Activated T-cell treated with anti-CD3 and anti-CD28 coated beads, Interleukin-2, amount 50 U/mL, for 24 hours (primary cell): Measurements from ENCODE around the gene RIF1.

Experiments used
- DNase-seq: peaks from one replicate; pipeline ENCODE4 v3.0.0-alpha.2; 2020
- H3K27ac Mint-ChIP-seq: 2 replicates; pipeline ENCODE4 v1.8.0; 2020; ENCODE audit warnings: mild to moderate bottlenecking, mixed read lengths
- H3K27me3 Mint-ChIP-seq: 2 replicates; pipeline ENCODE4 v1.8.0; 2020; ENCODE audit warnings: mixed read lengths
- H3K36me3 Mint-ChIP-seq: 2 replicates; pipeline ENCODE4 v1.8.0; 2020; ENCODE audit warnings: low read depth, mixed read lengths
- H3K4me1 Mint-ChIP-seq: 2 replicates; pipeline ENCODE4 v1.8.0; 2020; ENCODE audit warnings: low read depth, mixed read lengths
- H3K4me3 Mint-ChIP-seq: 2 replicates; pipeline ENCODE4 v1.8.0; 2020; ENCODE audit warnings: mild to moderate bottlenecking, moderate library complexity, mixed read lengths
- H3K9me3 Mint-ChIP-seq: 2 replicates; pipeline ENCODE4 v1.8.0; 2020; ENCODE audit warnings: mixed read lengths

Gene RIF1

GRCh38 chr2:151472966-151473365 lies 63.3 kb downstream of the RIF1 start:
- H3K4me3 Mint-ChIP-seq = no peak overlapping the region
- H3K27ac Mint-ChIP-seq = no peak overlapping the region
- H3K27me3 Mint-ChIP-seq = no peaks in the 10 kb centered on the region
- peaks cover 96% of the 10 kb centered on the region for H3K36me3 Mint-ChIP-seq
- H3K4me1 Mint-ChIP-seq = peaks cover 12% of the 10 kb centered on the region
- H3K9me3 Mint-ChIP-seq = no peaks in the 10 kb centered on the region
- no peak for DNase-seq

GRCh38 chr2:151475071-151475470 lies 65.4 kb downstream of the RIF1 start:
- Mint-ChIP-seq H3K4me3 (no peak overlapping the region), H3K4me1 (peaks cover 16% of the 10 kb centered on the region), H3K27ac (no peak overlapping the region), H3K27me3 (no peaks in the 10 kb centered on the region), H3K36me3 (peaks cover 96% of the 10 kb centered on the region), H3K9me3 (no peaks in the 10 kb centered on the region)
- DNase-seq = no peak

GRCh38 chr2:151476287-151476686 lies 66.6 kb downstream of the RIF1 start:
- peaks cover 96% of the 10 kb centered on the region for H3K36me3 Mint-ChIP-seq
- H3K27ac Mint-ChIP-seq = no peak overlapping the region
- H3K9me3 Mint-ChIP-seq = peaks cover 4% of the 10 kb centered on the region
- H3K27me3 Mint-ChIP-seq = no peaks in the 10 kb centered on the region
- DNase-seq = no peak
- H3K4me3 Mint-ChIP-seq = no peak overlapping the region
- peaks cover 26% of the 10 kb centered on the region for H3K4me1 Mint-ChIP-seq

- H3K27me3 Mint-ChIP-seq = no peaks in the 10 kb centered on the region
- no peak for DNase-seq
- H3K9me3 Mint-ChIP-seq = peaks cover 12% of the 10 kb centered on the region
- H3K27ac Mint-ChIP-seq = no peak overlapping the region
- peaks cover 95% of the 10 kb centered on the region for H3K36me3 Mint-ChIP-seq
- peaks cover 31% of the 10 kb centered on the region for H3K4me1 Mint-ChIP-seq
- H3K4me3 Mint-ChIP-seq = no peak overlapping the region
These were observed 68.3 kb downstream of the RIF1 start for GRCh38 chr2:151478011-151478410.

DNA sequence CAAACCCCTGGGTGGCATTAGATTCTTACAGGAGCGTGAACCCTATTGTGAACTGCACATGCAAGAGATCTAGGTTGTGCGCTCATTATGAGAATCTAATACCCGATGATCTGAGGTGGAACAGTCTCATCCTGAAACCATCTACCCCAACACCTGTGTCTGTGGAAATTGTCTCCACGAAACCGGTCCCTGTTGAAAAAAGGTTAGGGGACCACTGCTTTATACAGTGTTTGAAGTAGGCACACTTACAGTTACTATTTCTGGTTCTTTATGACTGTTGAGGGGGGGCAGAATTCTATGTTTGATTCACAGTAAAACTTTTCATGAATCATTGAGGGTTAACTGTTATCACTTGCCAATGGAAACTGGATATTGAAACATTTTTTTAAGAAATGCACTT lies 72.0 kb downstream of the RIF1 start:
- DNase-seq = no peak
- peaks cover 53% of the 10 kb centered on the region for H3K4me1 Mint-ChIP-seq
- H3K4me3 Mint-ChIP-seq = no peak overlapping the region

DNA sequence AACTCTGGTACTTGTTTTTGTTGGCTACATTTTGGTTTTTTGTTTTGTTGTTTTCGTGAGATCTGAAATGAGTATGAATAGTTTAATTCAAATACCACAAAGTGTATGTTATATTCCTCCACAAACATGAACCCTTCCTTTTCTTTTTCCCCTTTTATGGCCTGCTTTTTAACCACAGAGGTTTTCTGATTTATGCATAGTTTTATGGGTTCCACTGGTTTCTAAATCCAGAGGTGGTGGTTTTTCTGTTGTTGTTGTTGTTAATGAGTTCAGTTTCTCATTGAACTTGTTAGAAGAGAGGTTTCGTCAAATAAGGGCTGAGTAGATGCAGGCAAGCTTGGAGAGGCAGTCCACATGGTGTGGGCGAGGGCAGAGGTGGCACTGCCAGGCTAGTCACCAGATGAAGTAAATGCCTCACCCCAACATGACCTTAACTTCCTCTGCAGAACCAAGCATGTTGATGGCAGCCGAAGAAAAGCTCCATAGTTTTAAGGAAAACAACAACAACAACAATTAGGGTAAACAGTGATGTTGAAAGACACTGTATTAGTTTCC lies 72.5 kb downstream of the RIF1 start:
- Mint-ChIP-seq H3K4me3 (no peak overlapping the region), H3K4me1 (peaks cover 53% of the 10 kb centered on the region), H3K36me3 (peaks cover 97% of the 10 kb centered on the region), H3K27me3 (no peaks in the 10 kb centered on the region), H3K27ac (peak overlapping the region; percentile 95), H3K9me3 (peaks cover 23% of the 10 kb centered on the region)
- DNase-seq = peak; percentile 35

More for the DNA sequence above, 72.0 kb downstream of the RIF1 start:
- Mint-ChIP-seq H3K27me3 (no peaks in the 10 kb centered on the region), H3K36me3 (peaks cover 97% of the 10 kb centered on the region), H3K27ac (peak overlapping the region; percentile 95), H3K9me3 (peaks cover 23% of the 10 kb centered on the region)

- no peaks in the 10 kb centered on the region for H3K27me3 Mint-ChIP-seq
- H3K9me3 Mint-ChIP-seq = peaks cover 23% of the 10 kb centered on the region
- peak overlapping the region; percentile 47 for H3K27ac Mint-ChIP-seq
- no peak for DNase-seq
- peaks cover 53% of the 10 kb centered on the region for H3K4me1 Mint-ChIP-seq
- H3K4me3 Mint-ChIP-seq = no peak overlapping the region
- peaks cover 86% of the 10 kb centered on the region for H3K36me3 Mint-ChIP-seq
These were observed 73.8 kb downstream of the RIF1 start for GRCh38 chr2:151483546-151483945.

- DNase-seq = no peak
- H3K4me1 Mint-ChIP-seq = peaks cover 51% of the 10 kb centered on the region
- H3K36me3 Mint-ChIP-seq = peaks cover 81% of the 10 kb centered on the region
- H3K27ac Mint-ChIP-seq = no peak overlapping the region
- no peaks in the 10 kb centered on the region for H3K27me3 Mint-ChIP-seq
- H3K9me3 Mint-ChIP-seq = peaks cover 23% of the 10 kb centered on the region
- H3K4me3 Mint-ChIP-seq = no peak overlapping the region
These were observed 74.4 kb downstream of the RIF1 start for GRCh38 chr2:151484100-151484499.

DNA sequence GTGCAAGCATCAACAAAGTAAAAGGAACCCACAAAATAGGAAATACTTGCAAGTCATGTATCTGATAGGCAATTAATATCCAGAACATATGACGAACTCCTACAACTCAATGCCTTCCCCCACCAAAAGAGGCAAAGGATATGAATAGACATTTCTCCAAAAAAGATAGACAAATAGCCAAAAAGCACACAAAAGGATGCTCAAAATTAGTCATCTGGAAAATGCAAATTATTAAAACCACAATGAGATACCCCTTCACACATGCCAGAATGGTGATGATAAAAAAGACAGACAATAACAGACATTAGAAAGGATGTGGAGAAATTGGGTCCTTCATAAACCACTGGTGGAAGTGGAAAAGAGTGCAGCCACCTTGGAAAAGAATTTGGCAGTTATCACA lies 76.4 kb downstream of the RIF1 start:
- H3K9me3 Mint-ChIP-seq = peaks cover 21% of the 10 kb centered on the region
- no peak for DNase-seq
- no peaks in the 10 kb centered on the region for H3K27me3 Mint-ChIP-seq
- H3K4me3 Mint-ChIP-seq = no peak overlapping the region
- peaks cover 75% of the 10 kb centered on the region for H3K36me3 Mint-ChIP-seq
- peaks cover 42% of the 10 kb centered on the region for H3K4me1 Mint-ChIP-seq
- H3K27ac Mint-ChIP-seq = peak overlapping the region; percentile 60

DNA sequence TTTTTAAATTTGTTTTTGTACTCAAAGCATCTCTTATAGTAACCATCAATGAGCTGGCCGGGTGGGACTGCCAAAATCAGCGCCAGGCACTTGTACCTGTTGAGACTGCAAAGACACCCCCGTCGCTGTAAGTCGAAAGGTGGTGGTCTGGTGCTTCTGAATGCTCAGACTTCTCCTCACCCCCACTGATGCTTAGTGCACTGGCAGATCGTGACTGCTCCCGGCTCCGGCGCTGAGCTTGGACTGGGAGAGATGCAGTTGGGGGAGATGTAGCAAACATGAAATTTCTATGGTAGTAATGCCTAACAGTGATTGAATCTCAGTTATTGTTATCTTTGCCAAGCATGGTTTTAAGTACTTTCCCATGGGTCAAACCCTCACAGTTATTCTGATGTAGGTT lies 80.6 kb downstream of the RIF1 start:
- Mint-ChIP-seq H3K36me3 (peaks cover 70% of the 10 kb centered on the region), H3K27ac (no peak overlapping the region), H3K4me1 (peaks cover 14% of the 10 kb centered on the region), H3K9me3 (peaks cover 10% of the 10 kb centered on the region), H3K27me3 (no peaks in the 10 kb centered on the region), H3K4me3 (no peak overlapping the region)
- DNase-seq = no peak

DNA sequence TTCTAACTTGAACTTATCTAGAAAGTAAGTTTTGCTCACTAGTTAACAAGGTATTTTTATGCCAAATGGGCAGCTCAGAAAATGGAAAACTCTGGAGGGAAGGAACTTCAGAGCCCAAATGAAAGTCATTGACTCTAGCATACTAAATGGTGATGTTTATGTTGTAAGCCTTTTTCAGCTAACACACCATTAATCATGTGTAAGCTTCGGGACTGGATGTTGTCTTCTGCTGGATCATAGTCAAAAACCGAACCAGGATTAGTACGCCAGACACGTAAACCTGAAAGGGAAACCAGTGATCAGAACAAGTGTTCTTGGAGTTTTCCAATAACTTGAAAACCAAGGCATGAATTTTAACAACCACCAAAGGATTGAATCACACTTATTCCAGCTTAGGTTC lies 81.8 kb downstream of the RIF1 start:
- peaks cover 2% of the 10 kb centered on the region for H3K4me1 Mint-ChIP-seq
- H3K4me3 Mint-ChIP-seq = no peak overlapping the region
- H3K36me3 Mint-ChIP-seq = peaks cover 63% of the 10 kb centered on the region
- no peak overlapping the region for H3K27ac Mint-ChIP-seq
- DNase-seq = no peak
- H3K27me3 Mint-ChIP-seq = no peaks in the 10 kb centered on the region
- peaks cover 2% of the 10 kb centered on the region for H3K9me3 Mint-ChIP-seq

- Mint-ChIP-seq H3K27ac (peak overlapping the region; percentile 18), H3K27me3 (no peaks in the 10 kb centered on the region), H3K36me3 (peaks cover 31% of the 10 kb centered on the region), H3K4me3 (no peak overlapping the region), H3K4me1 (no peaks in the 10 kb centered on the region), H3K9me3 (no peaks in the 10 kb centered on the region)
- no peak for DNase-seq
These were observed 88.5 kb downstream of the RIF1 start for GRCh38 chr2:151498178-151498577.

- no peak overlapping the region for H3K27ac Mint-ChIP-seq
- H3K4me3 Mint-ChIP-seq = no peak overlapping the region
- no peak for DNase-seq
- no peaks in the 10 kb centered on the region for H3K4me1 Mint-ChIP-seq
- peaks cover 17% of the 10 kb centered on the region for H3K36me3 Mint-ChIP-seq
- no peaks in the 10 kb centered on the region for H3K27me3 Mint-ChIP-seq
- H3K9me3 Mint-ChIP-seq = no peaks in the 10 kb centered on the region
These were observed 96.5 kb downstream of the RIF1 start for GRCh38 chr2:151506170-151506569.

DNA sequence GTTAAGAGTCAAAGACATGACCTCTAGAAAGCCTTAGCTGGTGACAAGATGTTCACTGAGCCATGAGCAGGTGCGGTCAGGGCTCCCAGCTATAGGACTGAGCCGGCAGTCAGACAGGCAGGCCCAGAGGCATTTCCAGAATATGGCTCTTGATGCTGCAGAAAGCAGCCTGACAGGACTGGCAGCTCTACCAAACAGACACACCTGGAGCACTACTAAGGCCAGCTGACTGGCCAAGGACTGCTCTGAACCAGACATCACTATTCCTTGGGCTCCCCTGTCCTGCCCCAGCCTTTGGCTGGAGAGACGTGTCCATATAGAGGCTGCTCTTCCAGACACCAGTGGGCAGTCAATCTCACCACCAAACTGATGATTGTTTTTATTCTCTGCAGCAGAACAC lies 98.8 kb downstream of the RIF1 start:
- no peaks in the 10 kb centered on the region for H3K27me3 Mint-ChIP-seq
- H3K9me3 Mint-ChIP-seq = no peaks in the 10 kb centered on the region
- no peak for DNase-seq
- H3K27ac Mint-ChIP-seq = no peak overlapping the region
- H3K4me1 Mint-ChIP-seq = no peaks in the 10 kb centered on the region
- no peak overlapping the region for H3K4me3 Mint-ChIP-seq
- H3K36me3 Mint-ChIP-seq = peaks cover 22% of the 10 kb centered on the region

- H3K27me3 Mint-ChIP-seq = no peaks in the 10 kb centered on the region
- H3K4me1 Mint-ChIP-seq = no peaks in the 10 kb centered on the region
- H3K36me3 Mint-ChIP-seq = peaks cover 12% of the 10 kb centered on the region
- H3K27ac Mint-ChIP-seq = no peak overlapping the region
- no peak overlapping the region for H3K4me3 Mint-ChIP-seq
- DNase-seq = no peak
- H3K9me3 Mint-ChIP-seq = no peaks in the 10 kb centered on the region
These were observed 109.1 kb downstream of the RIF1 start for GRCh38 chr2:151518802-151519201.

- Mint-ChIP-seq H3K4me1 (no peaks in the 10 kb centered on the region), H3K4me3 (no peak overlapping the region), H3K36me3 (peaks cover 8% of the 10 kb centered on the region), H3K27me3 (no peaks in the 10 kb centered on the region), H3K9me3 (no peaks in the 10 kb centered on the region), H3K27ac (no peak overlapping the region)
- no peak for DNase-seq
These were observed 111.3 kb downstream of the RIF1 start for GRCh38 chr2:151520976-151521375.
